GM21737 (cell line): ENCODE measurements around the gene SAXO2.
"Not testable (repeated sequence)": the region's sequence is repeated elsewhere in the genome, so short reads cannot be mapped to it uniquely, and the experiment has no call there.

Source experiments
- ATAC-seq: cut with Tn5 transposase; IDR thresholded peaks from one replicate; pipeline ENCODE4 v1.9.1; 2021; ENCODE audit warnings: mild to moderate bottlenecking, moderate library complexity; ENCODE audit not compliant: unreplicated experiment

SAXO2 gene

DNA sequence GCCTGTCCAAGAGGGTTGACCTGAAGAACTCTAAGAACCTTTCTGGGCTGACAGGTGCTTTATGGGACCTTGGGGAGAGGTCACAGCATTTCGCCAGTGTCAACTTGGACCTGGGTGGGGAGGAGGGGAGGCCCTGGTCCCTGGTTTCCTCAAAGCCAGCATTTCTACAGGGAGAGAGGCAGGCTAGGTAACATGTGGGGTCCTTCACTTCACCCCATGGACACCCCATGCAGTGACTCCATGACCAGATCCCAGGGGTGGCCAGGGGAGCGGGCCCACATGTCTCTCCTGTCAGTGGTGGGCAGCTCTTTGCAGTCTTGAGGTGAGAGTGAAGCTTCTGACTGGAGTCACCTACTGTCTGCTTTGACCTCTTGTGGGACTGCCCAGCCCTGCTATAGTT is 50.8 kb downstream of the SAXO2 start:
- ATAC-seq, result no peak

DNA sequence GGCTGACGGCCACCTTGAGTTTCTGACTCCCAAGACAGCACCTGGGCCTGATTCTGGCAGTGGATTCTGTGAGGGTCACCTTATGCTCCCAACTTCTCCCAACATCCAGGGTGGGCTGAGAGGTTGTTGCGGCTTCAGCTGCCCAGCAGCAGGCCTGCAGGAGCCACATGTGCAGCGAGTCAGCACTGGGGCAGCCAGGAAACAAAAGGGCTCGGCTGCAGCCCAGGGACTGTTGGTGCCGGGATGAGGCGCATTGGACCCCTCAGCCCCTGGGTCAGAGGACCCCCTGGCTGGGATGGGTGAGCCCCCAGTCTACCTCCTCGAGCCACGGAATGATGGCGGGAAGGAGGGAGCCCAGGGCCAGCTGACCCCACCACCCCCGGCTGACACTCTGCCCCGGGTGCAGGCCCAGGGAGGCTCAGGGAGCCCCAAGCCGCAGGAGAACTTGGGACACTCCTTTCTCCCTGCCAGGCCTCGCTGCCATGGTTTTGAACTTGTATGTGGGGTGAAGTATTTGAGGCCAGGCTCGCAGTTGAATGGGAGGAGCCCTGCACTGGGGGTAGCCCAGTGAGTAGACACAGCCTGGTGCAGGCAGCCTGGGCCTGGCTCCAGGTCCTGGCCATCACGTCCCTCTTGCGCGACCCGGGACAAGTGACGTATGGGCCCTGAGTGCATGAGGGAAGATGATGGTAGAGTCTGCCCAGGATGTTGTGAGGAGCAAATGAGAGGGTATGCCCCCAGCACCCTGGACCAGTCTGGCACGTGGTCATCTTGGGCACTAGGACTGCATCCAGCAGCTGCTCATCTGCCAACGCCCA is 51.5 kb downstream of the SAXO2 start:
- ATAC-seq, result not testable (repeated sequence)

DNA sequence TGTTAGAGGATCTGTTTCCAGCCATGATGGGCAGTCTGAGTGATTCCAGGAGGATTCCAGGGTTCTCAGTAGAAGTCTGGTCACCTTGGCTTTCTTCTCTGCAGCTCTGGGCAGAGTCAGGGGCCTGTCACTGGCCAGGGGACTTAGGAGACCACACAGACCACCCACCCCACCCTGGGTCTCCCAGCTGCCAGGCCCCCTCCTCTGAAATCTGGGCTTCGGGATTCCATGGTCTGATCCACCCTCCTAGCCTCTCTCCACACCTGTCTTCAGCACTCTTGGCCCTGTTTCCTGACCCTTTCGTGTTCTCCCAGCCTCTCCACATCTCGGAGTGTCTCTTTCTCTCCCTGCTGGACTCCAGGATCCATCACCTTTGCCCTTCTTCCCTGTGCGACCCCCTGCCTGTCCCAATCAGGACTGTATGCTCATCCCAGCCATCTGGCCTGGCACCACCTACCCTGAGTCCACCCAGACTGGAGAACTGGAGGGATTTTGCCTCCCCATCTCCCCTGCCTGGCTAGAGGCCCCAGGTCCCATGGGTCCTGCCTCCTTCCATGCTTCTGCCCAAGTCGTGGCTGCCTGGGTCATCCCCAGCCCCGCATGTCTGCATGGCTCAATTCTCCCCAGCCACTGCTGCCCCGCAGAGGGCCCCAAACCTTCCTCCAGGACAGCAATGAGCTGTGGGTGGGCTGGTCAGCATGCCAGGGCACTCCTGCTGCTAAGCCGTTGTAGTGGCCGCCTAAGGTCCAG is 52.3 kb downstream of the SAXO2 start:
- ATAC-seq, result no peak

DNA sequence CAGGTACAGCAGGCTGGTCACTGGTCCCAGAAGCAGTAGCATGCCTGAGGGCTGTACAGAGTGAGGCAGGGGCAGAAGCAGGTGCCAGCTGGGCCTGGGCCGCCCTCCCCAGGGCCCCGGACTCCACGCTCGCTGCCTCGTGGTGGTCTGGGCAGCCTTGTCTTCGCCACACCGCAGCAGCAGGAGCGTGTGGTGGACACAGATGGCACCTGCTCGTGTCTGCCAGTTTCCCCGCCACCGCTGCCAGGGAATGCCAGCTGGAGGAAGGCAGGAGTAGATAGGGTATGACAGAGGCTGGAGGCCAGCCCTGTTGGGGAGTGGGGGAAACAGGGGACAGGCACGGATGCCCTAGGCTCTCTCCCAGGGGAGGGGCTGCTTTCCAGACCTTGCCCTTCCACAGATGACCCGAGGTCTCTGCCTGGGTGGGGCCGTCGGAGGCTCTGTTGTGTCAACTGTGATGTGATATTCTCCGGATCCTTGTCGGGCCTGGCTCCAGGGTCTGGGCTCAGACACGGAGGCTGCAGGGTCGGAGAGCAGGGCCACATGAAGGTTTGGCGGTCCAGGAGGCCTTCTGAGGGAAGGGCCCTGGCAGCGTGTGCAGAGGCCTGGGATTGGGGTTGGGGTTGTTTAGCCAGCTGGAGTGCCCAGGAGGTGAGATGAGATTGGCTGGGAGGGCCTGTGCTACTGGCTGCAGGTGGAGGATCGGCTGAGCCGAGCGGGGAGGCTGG is 53.1 kb downstream of the SAXO2 start:
- no peak for ATAC-seq

DNA sequence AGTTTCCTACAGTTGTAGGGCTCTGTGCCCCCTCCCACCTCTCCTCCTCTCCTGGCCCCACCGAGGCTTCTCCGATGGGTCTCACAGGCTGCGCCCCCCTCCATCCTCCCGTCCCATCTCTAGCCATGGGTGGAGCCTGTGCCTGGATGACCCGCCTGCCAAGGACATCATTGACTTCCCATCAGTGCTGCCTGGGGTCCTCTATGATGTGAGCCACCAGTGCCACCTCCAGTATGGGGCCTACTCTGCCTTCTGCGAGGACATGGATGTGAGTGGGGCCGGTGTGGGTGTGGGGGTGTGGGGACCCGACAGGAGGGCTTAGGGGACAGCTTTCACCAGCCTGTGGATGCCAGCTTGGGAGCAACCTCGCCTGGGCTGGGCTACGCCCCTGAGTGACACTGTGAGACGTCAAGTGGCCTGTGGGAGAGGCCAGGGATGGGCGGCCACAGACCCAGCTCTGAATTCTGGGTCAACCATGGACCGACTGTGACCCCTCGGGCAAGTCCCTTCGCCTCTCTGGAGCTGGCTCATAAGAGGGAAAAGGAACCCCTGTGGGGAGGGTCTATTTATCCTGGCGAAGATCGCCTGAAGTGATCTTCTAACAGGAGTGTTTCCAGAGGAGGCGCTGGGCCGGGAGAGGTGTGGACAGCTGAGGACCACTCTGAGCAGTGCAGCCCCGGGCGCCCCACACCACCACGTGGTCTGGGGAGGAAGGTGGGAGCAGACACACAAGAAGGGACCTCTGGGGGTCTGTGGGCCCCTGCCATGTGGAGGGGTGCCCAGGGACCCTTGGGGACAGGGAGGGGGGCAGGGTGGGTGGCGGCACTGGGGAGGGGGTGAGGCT is 53.9 kb downstream of the SAXO2 start:
- not testable (repeated sequence) for ATAC-seq

DNA sequence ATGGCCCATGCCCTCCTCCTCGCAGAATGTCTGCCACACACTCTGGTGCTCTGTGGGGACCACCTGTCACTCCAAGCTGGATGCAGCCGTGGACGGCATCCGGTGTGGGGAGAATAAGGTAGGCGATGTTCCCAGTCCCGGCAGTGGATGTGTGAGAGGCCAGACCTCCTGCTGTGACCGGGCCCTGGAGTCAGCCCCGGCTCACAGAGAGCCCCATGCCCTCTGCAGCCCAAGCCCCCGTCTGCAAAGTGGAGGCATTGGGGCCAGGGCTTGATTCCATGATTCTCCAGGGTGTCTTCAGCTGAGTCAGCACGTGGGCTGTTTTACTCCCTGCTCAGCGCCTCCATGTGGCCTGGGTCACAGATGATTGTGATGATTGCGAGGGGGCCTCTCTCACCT is 54.5 kb downstream of the SAXO2 start:
- ATAC-seq, result no peak

DNA sequence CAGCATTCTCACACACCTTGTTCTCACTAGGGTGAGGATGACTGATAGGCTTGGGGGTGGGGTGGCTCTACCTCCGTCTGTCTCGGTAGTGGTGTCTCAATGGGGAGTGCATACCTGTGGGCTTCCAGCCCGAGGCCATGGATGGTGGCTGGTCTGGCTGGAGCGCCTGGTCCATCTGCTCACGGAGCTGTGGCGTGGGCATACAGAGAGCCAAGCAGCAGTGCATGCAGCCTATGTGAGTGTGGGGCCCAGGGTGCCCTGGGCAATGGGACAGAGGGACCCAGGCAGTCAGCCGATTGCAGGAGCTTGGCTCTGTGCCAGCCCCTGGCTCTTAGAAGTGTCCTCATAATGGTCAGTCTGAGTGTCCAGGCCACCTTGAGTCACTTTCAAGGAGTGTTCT is 54.9 kb downstream of the SAXO2 start:
- not testable (repeated sequence) for ATAC-seq

DNA sequence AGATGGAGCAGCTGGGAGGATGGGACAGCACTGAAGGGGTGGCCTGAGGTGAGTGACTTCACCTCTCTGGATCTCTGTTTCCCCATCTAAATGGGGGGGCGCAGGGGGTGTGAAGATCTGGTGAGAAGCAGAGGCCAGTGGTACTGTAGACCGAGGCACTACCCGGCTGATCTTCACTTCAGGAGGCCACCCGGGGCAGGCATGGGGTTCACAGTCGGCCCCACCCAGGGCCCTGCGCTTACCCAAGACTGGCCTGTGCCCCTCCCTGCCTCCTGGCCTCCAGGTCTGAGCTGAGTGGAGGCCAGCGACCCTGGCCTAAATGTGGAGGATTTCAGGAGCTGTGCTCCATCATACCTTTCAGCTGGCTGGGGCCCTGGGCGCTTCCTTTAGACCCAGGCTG is 55.7 kb downstream of the SAXO2 start:
- ATAC-seq, result not testable (repeated sequence)

DNA sequence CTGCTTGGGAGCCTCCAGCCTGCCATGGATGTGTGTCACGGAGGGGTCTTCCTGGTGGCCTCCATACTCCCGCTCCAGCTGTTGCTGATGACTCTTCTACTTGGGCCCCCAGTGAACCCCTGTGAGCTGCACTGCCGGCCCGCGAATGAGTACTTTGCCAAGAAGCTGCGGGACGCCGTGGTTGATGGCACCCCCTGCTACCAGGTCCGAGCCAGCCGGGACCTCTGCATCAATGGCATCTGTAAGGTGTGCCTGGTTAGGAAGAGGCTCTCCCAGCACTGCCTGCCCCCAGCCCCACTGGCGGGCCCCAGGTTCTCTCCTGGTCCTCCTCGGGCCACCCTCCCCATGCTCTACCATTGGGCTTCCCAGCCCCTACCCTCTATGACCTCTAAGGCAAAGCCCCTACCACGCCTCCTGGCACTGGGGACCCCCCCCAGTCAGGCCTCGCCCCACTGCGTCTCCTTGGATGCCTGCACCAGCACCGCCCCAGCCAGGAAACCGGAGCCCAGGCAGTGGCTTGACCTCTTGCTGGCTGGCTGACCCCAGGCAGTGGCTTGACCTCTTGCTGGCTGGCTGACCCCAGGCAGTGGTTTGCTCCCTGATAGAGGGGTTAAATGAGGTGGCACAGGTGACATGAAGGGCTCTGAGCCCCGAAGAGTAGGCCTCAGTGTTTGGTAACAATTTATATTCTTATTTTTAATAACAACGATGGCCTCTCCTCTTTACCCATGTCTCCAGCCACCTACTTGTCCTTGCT is 57.1 kb downstream of the SAXO2 start:
- not testable (repeated sequence) for ATAC-seq

DNA sequence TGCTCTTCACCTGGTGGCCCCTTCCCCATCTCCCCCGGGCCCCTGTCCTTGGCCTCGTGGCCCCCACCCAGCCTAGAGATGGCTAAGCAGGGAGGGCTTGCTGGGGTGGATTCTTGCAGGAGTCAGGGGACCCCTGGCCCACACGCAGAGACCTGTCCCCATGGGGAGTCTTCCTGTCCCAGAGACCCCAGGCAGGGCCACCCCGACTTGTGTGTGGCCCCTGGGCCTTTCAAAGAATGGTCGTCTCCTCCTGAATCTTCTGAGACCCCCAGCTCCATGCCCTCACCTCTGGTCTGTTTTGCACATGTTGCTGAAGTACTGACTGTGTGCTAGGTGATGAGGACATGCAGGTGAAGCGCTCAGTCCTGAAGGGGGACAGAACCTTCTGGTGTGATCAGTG is 58.2 kb downstream of the SAXO2 start:
- ATAC-seq, result not testable (repeated sequence)

DNA sequence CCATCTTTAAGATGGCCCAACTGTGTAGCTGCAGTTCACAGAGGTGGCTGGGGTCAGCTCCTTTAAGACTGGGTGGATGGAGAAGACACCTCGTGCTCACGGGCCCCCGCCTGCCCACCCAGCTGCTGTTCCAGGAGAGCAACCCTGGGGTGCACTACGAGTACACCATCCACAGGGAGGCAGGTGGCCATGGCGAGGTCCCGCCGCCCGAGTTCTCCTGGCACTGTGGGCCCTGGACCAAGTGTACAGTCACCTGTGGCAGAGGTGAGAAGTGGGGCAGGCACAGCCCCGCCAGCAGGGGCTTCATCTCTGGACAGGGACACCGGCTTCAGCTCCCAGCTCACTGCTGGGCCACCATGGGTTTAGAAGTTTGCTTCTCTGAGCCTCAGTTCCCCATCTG is 59.9 kb downstream of the SAXO2 start:
- ATAC-seq, result not testable (repeated sequence)

DNA sequence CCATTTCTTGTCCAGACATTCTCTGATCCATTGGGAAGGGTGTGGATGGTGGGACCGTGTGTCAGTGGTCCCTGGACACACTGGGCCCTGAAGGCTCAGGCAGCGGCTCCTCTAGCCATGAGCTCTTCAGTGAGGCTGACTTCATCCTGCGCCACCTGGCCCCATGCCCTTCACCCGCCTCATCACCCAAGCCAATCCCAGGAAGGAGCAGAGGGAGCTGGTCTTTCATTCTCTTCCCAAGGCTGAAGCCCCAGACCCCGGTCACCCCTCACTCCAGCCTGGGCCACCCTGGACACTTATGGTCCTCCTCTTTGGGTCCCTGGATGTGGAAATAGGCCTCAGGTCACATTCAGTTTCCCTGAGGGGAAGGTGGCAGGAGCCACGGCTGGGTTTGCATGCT is 62.2 kb downstream of the SAXO2 start:
- ATAC-seq, result not testable (repeated sequence)

DNA sequence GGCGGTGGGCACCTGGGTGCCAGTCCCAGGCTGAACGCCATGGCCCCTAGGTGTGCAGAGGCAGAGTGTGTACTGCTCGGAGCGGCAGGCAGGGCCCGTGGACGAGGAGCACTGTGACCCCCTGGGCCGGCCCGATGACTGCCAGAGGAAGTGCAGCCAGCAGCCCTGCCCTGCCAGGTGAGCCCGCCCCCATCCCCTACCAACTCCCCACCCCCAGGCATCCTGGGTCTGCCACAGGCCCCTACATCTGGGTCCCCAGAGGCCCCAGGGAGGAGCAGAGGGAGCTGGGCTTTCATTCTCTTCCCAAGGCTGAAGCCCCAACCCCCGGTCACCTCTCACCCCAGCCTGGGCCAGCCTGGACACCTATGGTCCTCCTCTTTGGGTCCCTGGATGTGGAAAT is 63.0 kb downstream of the SAXO2 start:
- not testable (repeated sequence) for ATAC-seq

DNA sequence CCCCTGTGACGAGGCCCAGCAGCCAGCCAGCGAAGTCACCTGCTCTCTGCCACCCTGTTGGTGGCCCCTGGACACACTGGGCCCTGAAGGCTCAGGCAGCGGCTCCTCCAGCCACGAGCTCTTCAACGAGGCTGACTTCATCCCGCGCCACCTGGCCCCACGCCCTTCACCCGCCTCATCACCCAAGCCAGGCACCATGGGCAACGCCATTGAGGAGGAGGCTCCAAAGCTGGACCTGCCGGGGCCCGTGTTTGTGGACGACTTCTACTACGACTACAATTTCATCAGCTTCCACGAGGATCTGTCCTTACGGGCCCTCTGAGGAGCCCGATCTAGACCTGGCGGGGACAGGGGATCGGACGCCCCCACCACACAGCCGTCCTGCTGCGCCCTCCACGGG is 64.3 kb downstream of the SAXO2 start:
- ATAC-seq, result not testable (repeated sequence)

DNA sequence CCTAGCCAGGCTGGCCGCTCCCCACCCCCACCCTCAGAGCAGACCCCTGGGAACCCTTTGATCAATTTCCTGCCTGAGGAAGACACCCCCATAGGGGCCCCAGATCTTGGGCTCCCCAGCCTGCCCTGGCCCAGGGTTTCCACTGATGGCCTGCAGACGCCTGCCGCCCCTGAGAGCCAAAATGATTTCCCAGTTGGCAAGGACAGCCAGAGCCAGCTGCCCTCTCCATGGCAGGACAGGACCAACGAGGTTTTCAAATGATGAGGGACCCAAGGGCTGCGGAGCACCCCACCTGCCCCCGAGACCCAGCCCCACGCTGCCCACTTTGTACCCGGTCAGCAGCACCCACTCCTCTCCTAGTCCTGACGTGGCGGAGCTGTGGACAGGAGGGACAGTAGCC is 64.8 kb downstream of the SAXO2 start:
- ATAC-seq, result not testable (repeated sequence)

DNA sequence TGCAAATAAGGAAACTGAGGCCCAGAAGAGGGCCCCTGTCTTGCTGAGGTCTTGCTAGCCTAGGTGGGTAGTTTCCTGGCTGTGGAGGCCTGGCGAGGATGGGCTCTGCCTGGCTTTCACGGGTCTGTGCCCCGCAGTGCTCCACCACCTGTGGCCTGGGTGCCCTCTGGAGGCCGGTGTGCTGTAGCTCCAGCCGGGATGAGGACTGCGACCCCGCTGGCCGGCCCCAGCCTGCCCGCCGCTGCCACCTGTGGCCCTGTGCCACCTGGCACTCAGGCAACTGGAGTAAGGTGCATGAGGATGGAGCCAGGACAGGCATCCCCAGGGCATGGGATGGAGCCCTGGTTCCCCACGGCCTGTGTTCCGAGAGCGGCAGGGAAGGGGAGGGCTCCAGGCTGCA is 66.4 kb downstream of the SAXO2 start:
- not testable (repeated sequence) for ATAC-seq

DNA sequence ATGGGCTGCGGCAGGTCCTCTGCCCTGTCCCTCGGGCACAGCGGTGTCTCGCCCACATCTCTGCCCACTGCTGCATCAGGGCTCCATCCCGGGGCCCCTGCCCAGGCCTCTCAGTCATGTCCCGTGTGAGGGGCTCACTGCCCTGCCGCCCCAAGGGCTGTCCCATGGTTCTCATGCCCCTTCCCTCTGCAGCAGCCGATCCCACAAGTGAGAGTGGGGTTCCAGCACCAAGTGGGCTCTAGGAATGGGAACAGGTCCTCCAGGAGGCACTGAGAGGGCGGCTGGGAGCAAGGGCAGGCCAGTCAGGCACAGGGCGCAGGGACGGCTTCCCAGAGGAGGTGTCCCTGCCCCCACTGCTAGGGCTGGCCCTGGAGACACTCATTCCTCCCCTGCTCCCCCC is 68.3 kb downstream of the SAXO2 start:
- ATAC-seq, result not testable (repeated sequence)

DNA sequence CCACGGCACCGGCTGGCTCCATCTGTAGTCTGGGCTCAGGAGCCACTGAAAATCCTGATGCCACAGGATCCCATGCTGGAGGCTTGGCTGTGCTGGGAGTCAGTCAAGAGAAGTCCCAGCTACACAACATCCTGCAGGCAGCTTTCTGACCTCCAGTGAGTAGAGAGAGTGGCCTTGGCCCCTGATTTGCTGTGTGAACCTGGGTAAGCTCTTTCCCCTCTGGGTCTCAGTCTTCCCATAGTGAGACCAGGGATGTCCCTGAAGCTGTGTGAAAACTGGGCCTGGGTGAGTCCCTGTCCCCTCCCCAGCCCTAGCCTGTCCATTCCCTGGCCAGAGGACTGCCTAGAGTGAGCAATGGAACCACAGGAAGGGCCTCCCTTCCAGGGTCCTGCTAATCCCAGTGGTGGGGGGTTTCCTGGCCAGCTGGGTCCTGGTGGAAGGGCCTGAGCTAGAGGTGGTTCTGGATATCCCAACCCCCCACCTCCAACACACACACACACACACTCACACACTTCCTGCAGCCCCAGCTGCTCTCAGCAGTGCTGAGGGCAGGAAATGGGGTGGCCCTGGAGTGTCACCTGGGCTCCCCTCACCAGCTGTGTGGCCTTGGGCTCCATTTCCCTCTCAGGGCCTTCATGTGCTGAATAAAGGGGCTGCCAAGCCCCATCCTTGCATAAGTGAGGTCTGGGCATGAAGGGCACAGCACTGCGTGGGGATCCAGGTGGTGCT is 69.1 kb downstream of the SAXO2 start:
- peak; percentile 73 for ATAC-seq
